Measurements from ENCODE around the gene CMA1.

The CMA1 gene, protein sequence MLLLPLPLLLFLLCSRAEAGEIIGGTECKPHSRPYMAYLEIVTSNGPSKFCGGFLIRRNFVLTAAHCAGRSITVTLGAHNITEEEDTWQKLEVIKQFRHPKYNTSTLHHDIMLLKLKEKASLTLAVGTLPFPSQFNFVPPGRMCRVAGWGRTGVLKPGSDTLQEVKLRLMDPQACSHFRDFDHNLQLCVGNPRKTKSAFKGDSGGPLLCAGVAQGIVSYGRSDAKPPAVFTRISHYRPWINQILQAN

DNA sequence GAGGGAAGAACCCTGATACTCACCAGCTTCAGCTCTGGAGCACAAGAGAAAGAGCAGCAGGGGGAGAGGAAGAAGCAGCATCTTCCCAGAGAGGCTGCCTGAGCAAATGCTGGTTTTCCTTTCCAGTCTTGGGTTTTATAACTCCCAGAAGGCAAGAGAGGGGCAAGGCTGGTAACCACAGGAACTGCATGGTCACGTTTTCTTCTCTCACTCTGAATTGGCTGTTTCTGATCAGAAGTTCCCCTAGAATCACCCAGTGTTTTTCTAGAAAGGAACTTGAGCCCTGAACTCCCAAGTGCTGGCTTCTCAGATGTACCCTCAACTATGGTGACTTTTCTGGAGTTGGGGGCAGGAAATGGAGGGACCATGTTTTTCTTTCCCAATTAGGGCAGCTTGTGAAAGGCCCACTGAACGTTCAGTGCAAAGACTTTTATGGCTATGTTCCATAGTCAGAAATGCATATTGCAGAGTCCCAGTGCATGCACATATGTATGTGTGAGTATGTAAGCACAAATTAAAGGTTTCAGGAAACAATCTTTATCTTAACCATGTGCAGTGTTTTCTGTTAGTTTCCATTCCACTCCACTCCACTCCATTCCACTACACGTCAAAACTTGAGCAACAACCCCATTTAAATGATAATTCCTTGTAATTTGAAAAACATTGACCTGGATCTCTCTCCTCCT lies at the start of gene CMA1:
Gene CMA1, minus strand, starts transcription at position 111 of the 686 bp plus-strand sequence. Its CDS starts 30 bp downstream, at position 81.
- TF ChIP-seq, protein P1, sequence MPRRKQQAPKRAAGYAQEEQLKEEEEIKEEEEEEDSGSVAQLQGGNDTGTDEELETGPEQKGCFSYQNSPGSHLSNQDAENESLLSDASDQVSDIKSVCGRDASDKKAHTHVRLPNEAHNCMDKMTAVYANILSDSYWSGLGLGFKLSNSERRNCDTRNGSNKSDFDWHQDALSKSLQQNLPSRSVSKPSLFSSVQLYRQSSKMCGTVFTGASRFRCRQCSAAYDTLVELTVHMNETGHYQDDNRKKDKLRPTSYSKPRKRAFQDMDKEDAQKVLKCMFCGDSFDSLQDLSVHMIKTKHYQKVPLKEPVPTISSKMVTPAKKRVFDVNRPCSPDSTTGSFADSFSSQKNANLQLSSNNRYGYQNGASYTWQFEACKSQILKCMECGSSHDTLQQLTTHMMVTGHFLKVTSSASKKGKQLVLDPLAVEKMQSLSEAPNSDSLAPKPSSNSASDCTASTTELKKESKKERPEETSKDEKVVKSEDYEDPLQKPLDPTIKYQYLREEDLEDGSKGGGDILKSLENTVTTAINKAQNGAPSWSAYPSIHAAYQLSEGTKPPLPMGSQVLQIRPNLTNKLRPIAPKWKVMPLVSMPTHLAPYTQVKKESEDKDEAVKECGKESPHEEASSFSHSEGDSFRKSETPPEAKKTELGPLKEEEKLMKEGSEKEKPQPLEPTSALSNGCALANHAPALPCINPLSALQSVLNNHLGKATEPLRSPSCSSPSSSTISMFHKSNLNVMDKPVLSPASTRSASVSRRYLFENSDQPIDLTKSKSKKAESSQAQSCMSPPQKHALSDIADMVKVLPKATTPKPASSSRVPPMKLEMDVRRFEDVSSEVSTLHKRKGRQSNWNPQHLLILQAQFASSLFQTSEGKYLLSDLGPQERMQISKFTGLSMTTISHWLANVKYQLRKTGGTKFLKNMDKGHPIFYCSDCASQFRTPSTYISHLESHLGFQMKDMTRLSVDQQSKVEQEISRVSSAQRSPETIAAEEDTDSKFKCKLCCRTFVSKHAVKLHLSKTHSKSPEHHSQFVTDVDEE (CRISPR knock-in tag; IDR thresholded peaks at IDR 0.05): no peak
- TF ChIP-seq GLIS3 (CRISPR knock-in tag; IDR thresholded peaks at IDR 0.05) (no peak), ZC3H10 (CRISPR knock-in tag; IDR thresholded peaks at IDR 0.05) (no peak), ARNTL (CRISPR knock-in tag; IDR thresholded peaks at IDR 0.05; ENCODE audit: borderline replicate concordance, low read depth) (no peak), ISL1 (CRISPR knock-in tag; IDR thresholded peaks at IDR 0.05) (no peak), BACH2 (CRISPR knock-in tag; IDR thresholded peaks at IDR 0.05; ENCODE audit: borderline replicate concordance) (no peak), ZFP3 (CRISPR knock-in tag; IDR thresholded peaks at IDR 0.05) (no peak), ESRRG (CRISPR knock-in tag; IDR thresholded peaks at IDR 0.05) (no peak), PPARA (CRISPR knock-in tag; IDR thresholded peaks at IDR 0.05; ENCODE audit: borderline replicate concordance) (no peak), CSDC2 (CRISPR knock-in tag; IDR thresholded peaks at IDR 0.05) (no peak), ZFP30 (CRISPR knock-in tag; IDR thresholded peaks at IDR 0.05) (no peak), ZNF8 (CRISPR knock-in tag; IDR thresholded peaks at IDR 0.05) (no peak)
- TF ChIP-seq, protein P2, sequence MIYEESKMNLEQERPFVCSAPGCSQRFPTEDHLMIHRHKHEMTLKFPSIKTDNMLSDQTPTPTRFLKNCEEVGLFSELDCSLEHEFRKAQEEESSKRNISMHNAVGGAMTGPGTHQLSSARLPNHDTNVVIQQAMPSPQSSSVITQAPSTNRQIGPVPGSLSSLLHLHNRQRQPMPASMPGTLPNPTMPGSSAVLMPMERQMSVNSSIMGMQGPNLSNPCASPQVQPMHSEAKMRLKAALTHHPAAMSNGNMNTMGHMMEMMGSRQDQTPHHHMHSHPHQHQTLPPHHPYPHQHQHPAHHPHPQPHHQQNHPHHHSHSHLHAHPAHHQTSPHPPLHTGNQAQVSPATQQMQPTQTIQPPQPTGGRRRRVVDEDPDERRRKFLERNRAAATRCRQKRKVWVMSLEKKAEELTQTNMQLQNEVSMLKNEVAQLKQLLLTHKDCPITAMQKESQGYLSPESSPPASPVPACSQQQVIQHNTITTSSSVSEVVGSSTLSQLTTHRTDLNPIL (CRISPR knock-in tag; IDR thresholded peaks at IDR 0.05; ENCODE audit: low read depth): no peak
- TF ChIP-seq, protein P3, sequence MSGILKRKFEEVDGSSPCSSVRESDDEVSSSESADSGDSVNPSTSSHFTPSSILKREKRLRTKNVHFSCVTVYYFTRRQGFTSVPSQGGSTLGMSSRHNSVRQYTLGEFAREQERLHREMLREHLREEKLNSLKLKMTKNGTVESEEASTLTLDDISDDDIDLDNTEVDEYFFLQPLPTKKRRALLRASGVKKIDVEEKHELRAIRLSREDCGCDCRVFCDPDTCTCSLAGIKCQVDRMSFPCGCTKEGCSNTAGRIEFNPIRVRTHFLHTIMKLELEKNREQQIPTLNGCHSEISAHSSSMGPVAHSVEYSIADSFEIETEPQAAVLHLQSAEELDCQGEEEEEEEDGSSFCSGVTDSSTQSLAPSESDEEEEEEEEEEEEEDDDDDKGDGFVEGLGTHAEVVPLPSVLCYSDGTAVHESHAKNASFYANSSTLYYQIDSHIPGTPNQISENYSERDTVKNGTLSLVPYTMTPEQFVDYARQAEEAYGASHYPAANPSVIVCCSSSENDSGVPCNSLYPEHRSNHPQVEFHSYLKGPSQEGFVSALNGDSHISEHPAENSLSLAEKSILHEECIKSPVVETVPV (CRISPR knock-in tag; IDR thresholded peaks at IDR 0.05): no peak
- TF ChIP-seq, protein P4, sequence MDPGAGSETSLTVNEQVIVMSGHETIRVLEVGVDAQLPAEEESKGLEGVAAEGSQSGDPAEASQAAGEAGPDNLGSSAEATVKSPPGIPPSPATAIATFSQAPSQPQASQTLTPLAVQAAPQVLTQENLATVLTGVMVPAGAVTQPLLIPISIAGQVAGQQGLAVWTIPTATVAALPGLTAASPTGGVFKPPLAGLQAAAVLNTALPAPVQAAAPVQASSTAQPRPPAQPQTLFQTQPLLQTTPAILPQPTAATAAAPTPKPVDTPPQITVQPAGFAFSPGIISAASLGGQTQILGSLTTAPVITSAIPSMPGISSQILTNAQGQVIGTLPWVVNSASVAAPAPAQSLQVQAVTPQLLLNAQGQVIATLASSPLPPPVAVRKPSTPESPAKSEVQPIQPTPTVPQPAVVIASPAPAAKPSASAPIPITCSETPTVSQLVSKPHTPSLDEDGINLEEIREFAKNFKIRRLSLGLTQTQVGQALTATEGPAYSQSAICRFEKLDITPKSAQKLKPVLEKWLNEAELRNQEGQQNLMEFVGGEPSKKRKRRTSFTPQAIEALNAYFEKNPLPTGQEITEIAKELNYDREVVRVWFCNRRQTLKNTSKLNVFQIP (CRISPR knock-in tag; IDR thresholded peaks at IDR 0.05; ENCODE audit: borderline replicate concordance, low read depth): no peak
- TF ChIP-seq, protein P5, sequence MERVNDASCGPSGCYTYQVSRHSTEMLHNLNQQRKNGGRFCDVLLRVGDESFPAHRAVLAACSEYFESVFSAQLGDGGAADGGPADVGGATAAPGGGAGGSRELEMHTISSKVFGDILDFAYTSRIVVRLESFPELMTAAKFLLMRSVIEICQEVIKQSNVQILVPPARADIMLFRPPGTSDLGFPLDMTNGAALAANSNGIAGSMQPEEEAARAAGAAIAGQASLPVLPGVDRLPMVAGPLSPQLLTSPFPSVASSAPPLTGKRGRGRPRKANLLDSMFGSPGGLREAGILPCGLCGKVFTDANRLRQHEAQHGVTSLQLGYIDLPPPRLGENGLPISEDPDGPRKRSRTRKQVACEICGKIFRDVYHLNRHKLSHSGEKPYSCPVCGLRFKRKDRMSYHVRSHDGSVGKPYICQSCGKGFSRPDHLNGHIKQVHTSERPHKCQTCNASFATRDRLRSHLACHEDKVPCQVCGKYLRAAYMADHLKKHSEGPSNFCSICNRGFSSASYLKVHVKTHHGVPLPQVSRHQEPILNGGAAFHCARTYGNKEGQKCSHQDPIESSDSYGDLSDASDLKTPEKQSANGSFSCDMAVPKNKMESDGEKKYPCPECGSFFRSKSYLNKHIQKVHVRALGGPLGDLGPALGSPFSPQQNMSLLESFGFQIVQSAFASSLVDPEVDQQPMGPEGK (CRISPR knock-in tag; IDR thresholded peaks at IDR 0.05; ENCODE audit: borderline replicate concordance): no peak
- no peak for ATAC-seq

DNA sequence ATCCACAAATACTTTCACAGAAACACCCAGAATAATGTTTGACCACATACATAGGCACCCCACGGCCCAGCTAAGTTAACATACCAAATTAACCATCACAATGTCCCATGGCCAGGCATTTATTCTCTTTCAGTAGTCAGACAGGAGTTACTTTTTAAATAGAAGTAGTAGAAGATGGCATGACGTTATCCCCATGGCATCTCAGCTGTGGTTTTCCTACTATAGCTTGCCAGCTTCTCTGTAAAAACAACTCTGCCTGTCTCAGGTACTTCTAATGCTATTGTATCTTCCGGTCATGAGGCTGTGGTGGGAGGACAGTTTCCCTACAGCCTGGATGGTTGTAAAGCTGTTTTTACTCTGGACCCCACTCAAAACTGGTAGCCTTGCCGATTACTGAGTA lies 48.7 kb upstream of the CMA1 start:
- no peak for ATAC-seq
- TF ChIP-seq PPARA (CRISPR knock-in tag; IDR thresholded peaks at IDR 0.05; ENCODE audit: borderline replicate concordance): no peak
- TF ChIP-seq, protein P2 (CRISPR knock-in tag; IDR thresholded peaks at IDR 0.05; ENCODE audit: low read depth): no peak
- TF ChIP-seq, protein P4 (CRISPR knock-in tag; IDR thresholded peaks at IDR 0.05; ENCODE audit: borderline replicate concordance, low read depth): no peak
- no peak for TF ChIP-seq CSDC2 (CRISPR knock-in tag; IDR thresholded peaks at IDR 0.05)
- no peak for TF ChIP-seq TCF4 (CRISPR knock-in tag; IDR thresholded peaks at IDR 0.05; ENCODE audit: borderline replicate concordance)
- TF ChIP-seq, protein P1 (CRISPR knock-in tag; IDR thresholded peaks at IDR 0.05): no peak
- TF ChIP-seq ZNF8 (CRISPR knock-in tag; IDR thresholded peaks at IDR 0.05): no peak
- no peak for TF ChIP-seq BACH2 (CRISPR knock-in tag; IDR thresholded peaks at IDR 0.05; ENCODE audit: borderline replicate concordance)
- no peak for TF ChIP-seq ESRRG (CRISPR knock-in tag; IDR thresholded peaks at IDR 0.05)
- TF ChIP-seq, protein P5 (CRISPR knock-in tag; IDR thresholded peaks at IDR 0.05; ENCODE audit: borderline replicate concordance): no peak
- no peak for TF ChIP-seq ZNF70 (CRISPR knock-in tag; IDR thresholded peaks at IDR 0.05)
- no peak for TF ChIP-seq ZFP30 (CRISPR knock-in tag; IDR thresholded peaks at IDR 0.05)
- TF ChIP-seq RARB (CRISPR knock-in tag; IDR thresholded peaks at IDR 0.05): no peak
